Activated CD8-positive, alpha-beta memory T cell treated with anti-CD3 and anti-CD28 coated beads for 24 hours (primary cell): ENCODE measurements around the gene MECP2.

Experiments
- DNase-seq: peaks from one replicate; pipeline ENCODE4 v3.0.0-alpha.2; 2020

The MECP2 gene

GRCh38 chrX:154115071-154115470 lies 17.6 kb upstream of the MECP2 start:
- no peak for DNase-seq

DNA sequence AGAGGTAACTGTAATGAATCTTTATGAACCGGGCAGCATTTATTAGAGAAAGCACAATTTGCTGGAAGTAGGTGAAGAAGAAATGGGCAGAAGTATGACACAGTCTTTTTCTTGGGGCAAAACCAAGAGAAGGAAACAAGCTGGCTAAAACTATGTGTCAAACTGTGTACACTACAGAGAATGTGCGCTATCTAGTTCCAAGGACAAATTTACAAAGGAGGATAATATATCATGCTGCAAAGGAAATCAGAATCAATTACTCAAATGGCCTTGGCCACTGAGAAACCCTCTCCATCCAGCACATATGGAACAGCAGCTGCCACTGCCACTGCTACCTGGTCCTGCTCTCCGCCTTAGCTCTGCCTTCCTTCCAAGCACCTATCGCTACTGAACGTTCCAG lies 17.1 kb upstream of the MECP2 start:
- no peak for DNase-seq

GRCh38 chrX:154113729-154114128 lies 16.2 kb upstream of the MECP2 start:
- no peak for DNase-seq

DNA sequence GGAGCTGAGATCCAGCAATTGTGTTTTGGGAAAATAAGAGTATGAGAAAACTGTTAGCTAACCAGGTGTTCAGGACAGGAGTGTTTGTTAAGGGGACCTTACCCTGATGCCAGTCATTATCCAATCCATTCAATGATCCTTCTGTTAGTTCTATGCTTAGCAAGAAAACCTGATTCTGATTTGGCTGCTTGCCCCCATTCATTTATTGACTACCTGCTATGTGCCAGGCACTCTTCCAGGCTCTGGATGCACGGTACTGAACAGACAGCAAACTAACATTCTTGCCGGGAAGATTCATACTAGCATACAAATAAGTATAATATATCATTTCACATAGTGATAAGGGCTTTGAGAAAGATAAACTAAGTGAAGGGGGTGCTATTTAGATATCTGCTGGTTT lies 1.0 kb upstream of the MECP2 start:
- no peak for DNase-seq

GRCh38 chrX:154097003-154097588 lies 421 bp downstream of the MECP2 start:
- DNase-seq = peak; percentile 80

- DNase-seq = peak; percentile 61
Measured at GRCh38 chrX:154096140-154097002, 1.1 kb downstream of the MECP2 start.

GRCh38 chrX:154094833-154095232 lies 2.7 kb downstream of the MECP2 start:
- DNase-seq = no peak

DNA sequence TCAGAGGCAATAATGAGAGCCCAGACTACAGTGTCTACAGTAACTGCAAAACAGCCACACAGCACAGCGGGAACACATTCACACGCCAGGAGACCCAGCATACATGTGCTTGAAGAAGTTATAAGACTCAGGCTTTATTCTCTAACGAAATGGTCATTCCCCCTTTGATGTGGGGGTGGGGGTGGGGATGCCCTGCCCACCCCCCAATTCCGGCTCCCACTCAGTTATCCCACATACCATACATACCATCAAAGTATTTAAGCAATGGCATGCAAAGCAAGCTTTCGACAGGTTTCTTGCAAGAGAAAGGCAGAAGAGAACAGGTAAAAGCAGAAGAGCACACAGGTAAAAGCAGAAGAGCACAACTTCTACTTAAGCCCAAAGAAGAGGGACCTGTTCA lies 3.6 kb downstream of the MECP2 start:
- no peak for DNase-seq

- no peak for DNase-seq
Measured at GRCh38 chrX:154092371-154092770, 5.1 kb downstream of the MECP2 start.

DNA sequence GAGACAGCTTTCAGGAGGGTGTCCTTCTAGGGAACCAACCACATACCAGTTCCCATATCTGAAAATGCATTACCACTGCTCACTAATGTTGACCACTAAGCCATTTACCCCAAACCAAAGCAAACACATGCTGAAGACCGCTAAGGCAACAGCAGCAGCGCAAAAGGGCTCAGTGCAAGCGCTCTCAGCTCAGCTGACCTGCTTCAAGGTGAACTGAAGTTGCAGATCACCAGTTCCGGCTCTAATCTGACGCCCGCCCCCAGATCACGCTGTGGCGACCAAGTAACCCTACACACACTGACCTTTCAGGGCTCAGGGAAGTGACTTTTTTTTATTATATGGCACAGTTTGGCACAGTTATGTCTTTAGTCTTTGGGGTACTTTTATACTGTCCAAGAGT lies 5.8 kb downstream of the MECP2 start:
- DNase-seq = no peak

GRCh38 chrX:154090731-154091130 lies 6.8 kb downstream of the MECP2 start:
- DNase-seq = no peak

DNA sequence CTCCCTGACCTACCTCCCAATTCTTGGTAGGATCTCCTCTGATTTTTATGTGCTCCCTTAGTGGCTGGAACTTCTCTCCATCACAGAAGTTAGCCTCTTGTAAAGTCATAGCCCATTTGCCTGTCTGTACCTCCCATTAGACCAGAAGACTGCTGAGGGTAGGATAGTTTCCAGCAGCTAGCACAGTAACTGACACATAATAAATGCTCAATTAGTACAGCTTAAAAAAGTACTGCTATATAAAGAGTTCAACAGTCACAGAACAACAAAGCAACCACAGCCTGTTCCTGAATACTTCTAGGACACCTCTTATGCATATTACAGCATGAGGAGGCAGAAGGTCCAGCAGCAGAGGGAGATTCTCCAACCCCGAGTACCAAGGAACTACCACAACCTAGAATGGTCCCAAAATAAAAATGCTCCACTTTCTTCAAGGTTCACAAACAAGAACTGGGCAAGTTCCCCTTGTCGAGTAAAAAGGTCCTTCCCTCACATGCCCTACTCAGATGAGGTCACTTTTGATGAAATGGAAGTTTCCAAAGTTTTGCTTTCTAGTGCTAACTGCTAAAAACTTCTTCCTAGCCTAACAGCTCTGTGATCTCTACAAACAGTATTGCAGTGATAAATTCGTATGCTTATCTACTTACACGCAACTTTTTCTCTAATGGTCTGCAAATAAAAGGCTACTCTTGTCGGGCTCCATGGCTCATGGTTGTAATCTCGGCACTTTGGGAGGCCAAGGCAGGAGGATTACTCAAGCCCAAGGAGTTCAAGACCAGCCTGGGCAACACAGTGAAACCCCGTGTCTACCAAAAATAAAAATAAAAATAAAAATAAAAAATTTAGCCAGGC lies 12.8 kb downstream of the MECP2 start:
- DNase-seq = no peak

- no peak for DNase-seq
Measured at GRCh38 chrX:154083126-154083517, 14.4 kb downstream of the MECP2 start.

DNA sequence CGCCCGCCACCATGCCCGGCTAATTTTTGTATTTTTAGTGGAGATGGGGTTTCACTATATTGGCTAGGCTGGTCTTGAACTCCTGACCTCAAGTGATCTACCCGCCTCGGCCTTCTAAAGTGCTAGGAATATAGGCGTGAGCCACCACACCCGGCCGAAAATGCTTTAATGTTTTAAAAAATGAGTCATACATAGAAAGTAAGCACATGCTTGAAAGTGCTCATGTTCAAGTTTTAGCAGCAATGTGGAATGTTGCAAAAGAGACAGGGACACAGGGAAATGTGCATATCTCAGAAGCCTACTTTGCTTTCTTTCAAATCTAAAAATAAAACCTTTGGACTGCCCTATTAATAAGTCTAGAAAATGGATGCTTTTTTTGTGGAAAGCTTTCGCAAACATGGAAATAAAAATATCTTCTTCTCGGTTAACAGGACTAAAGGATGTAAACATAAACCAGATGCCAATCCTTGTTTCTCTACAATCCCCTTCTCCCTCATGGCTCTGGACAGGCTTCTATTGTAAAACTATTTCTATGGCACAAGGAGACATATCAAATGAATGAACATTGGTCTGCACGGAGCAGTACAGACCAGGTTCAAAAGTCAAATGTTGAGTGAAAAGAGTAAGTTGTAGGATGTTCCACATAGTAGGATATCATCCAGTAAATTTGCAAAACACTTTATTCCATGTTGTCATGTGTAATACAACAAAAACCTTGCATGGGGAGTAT lies 15.0 kb downstream of the MECP2 start:
- no peak for DNase-seq

DNA sequence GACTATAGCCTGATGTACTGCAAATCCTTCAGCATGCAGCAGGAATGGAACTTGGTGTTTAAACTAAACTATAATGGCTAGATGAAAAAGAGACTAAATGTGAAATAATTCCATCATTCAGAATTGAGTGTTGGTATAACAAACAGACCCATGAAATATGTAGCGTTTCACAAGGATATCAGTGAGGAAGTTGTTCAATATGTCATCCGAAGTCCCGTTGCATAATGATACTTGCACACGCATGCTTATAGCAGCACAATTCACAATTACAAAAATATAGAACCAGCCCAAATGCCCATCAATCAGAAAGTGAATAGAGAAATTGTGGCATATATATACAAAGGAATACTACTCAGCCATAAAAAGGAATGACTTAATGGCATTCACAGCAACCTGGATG lies 20.4 kb downstream of the MECP2 start:
- DNase-seq = no peak

- DNase-seq = no peak
Measured at GRCh38 chrX:154074199-154074598, 23.3 kb downstream of the MECP2 start.

- no peak for DNase-seq
Measured at GRCh38 chrX:154072192-154072591, 25.3 kb downstream of the MECP2 start.

- DNase-seq = no peak
Measured at GRCh38 chrX:154068560-154068959, 29.0 kb downstream of the MECP2 start.

DNA sequence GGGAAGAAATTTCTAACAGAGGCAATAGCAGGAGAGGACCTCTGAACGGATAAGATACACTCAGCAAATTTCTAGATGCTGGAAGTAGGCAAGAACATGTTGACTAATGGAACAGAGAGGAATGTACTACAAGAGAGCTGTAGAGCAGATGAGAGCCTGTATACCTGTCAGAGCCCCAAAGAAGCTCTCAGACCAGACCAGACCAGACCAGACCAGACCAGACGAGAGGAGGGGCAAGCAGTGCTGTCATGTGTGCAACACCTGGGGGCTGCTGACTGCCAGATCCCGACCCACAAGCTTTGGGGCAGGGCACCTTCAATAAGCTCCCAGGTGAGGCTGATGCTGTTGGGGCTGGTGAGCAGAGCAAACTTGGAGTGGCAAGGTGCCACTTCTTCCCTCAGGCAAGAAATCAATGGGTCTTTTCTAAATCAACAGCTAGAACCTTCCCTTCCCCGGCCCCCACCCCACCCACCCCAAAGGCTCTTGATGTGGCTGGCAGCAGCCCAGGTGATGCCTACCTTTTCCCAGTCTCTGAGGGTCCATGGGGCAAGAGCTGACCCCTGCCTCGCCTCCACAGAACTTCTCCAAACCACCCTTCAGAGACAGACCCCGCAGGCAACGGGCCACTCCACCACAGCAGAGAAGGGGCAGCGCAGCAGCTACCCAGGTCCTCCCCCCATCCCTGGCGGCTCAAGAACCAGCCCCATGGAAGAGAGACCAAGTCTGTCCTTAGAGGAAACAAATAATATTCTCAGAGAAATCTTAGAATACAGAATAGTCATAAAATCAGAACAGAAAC lies 32.7 kb downstream of the MECP2 start:
- no peak for DNase-seq

- DNase-seq = no peak
Measured at GRCh38 chrX:154063234-154063633, 34.3 kb downstream of the MECP2 start.

DNA sequence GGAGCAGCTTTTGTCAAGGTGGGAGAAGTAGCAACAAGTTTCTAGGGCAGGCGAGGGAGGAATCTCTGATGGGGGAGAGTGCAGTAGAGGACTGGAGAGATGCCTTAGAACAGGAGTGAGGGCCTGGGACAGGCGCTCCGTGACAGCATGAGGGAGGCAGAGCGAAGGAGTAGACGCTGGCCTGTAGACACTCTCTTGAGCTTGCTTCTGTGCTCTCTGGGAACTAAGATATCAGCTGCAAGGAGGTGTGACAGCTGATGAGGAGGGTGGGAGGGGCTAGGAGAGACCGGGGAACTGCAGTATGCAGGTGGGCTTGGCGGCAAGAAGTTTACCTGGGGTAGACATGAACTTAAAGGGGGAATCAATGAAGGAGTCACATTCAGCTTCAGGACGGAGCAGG lies 35.7 kb downstream of the MECP2 start:
- no peak for DNase-seq

- DNase-seq = no peak
Measured at GRCh38 chrX:154059729-154060245, 37.7 kb downstream of the MECP2 start.
